ENCODE results near the gene OOSP4A.

The OOSP4A gene

DNA sequence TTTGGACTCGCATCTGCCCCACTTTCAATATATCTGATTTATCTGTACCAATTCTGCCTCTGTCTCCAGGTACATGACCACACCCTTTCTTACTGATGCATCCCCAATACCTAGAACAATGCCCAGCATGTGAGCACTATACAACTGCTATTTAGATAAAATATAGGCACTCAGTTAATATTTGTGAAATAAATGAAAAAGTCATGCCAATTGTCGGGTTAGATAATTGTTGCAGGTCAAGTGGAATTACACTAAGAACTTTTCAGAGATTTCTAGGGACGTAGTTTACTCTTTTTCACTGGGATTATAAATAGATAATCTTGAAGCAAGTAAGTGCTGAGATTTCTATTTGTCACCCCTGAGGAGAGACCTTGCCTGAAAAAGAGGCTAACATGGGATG is 20.5 kb downstream of the OOSP4A start:
- Histone ChIP-seq H3K4me1 (ENCODE audit: control insufficient read depth in 2 of 2, insufficient read depth in 1 of 2, low read depth in 1 of 2, low read length in 2 of 2) (no peaks in the 10 kb centered on the region), H4K8ac (ENCODE audit: low read depth, low read length) (no peak overlapping the region), H2AFZ (ENCODE audit: low read length) (no peak overlapping the region), H2BK12ac (ENCODE audit: low read length) (no peak overlapping the region), H3K14ac (ENCODE audit: low read length) (no peak overlapping the region), H2BK15ac (ENCODE audit: low read length) (no peak overlapping the region), H3K36me3 (replicated peaks in 1 of 2; ENCODE audit: control insufficient read depth in 2 of 2, insufficient read depth in 2 of 2, low read length in 2 of 2) (no peaks in the 10 kb centered on the region), H3K79me1 (ENCODE audit: low read depth, low read length) (no peaks in the 10 kb centered on the region), H3K9me3 (replicated peaks in 1 of 2; ENCODE audit: control insufficient read depth in 2 of 2, insufficient read depth in 1 of 2, low read depth in 1 of 2, low read length in 2 of 2) (no peaks in the 10 kb centered on the region), H3K4me2 (ENCODE audit: insufficient read depth, low read length, poor library complexity, severe bottlenecking) (no peak overlapping the region), H3K27ac (replicated peaks; ENCODE audit: low read length) (no peak overlapping the region), H3K23ac (ENCODE audit: low read depth, low read length, poor library complexity) (no peak overlapping the region), H3K27me3 (ENCODE audit: control insufficient read depth in 3 of 3, insufficient read depth in 3 of 3, low read depth in 1 of 3, low read length in 3 of 3) (no peaks in the 10 kb centered on the region), H4K91ac (ENCODE audit: low read depth, low read length, poor library complexity) (no peak overlapping the region), H2BK120ac (ENCODE audit: low read depth, low read length) (no peak overlapping the region), H3K18ac (ENCODE audit: low read length) (no peak overlapping the region), H3K4ac (ENCODE audit: low read length) (no peak overlapping the region), H3K9ac (ENCODE audit: low read depth, low read length, poor library complexity) (no peak overlapping the region), H3K4me3 (ENCODE audit: low read length in 2 of 2) (no peak overlapping the region), H2BK5ac (ENCODE audit: low read length) (no peak overlapping the region), H2AK5ac (ENCODE audit: low read depth, low read length) (no peak overlapping the region)
- no peak for DNase-seq (ENCODE audit: low spot score)
- no CpG with 5 or more reads among the region's 3 CpGs for WGBS, 2 donors (ENCODE audit: extremely low coverage in 2 of 2, insufficient read length in 2 of 2, insufficient replicate concordance in 1 of 2)

DNA sequence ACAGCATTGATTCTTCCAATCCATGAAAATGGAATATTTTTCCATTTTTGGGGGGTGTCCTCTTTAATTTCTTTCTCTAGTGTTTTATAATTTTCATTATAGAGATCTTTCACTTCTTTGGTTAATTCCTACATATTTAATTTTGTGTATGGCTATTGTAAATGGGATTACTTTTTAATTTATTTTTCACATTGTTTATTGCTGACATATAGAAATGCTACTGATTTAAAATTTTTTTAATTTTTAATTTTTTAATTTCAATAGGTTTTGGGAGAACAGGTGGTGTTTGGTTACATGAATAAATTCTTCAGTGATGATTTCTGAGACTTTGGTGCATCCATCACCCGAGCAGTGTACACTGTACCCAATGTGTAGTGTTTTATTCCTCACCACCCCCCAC is 26.6 kb downstream of the OOSP4A start:
- no peaks in the 10 kb centered on the region for H3K4me1 ChIP-seq (ENCODE audit: control insufficient read depth in 2 of 2, insufficient read depth in 1 of 2, low read depth in 1 of 2, low read length in 2 of 2)
- no peak overlapping the region for H2AFZ ChIP-seq (ENCODE audit: low read length)
- H2AK5ac ChIP-seq (ENCODE audit: low read depth, low read length), result no peak overlapping the region
- no peak overlapping the region for H3K4me2 ChIP-seq (ENCODE audit: insufficient read depth, low read length, poor library complexity, severe bottlenecking)
- peaks cover 0 to 2% (median 0%) of the 10 kb centered on the region in 3 experiments for H3K27me3 ChIP-seq (ENCODE audit: control insufficient read depth in 3 of 3, insufficient read depth in 3 of 3, low read depth in 1 of 3, low read length in 3 of 3)
- no peaks in the 10 kb centered on the region for H3K36me3 ChIP-seq (replicated peaks in 1 of 2; ENCODE audit: control insufficient read depth in 2 of 2, insufficient read depth in 2 of 2, low read length in 2 of 2)
- no peak overlapping the region for H3K14ac ChIP-seq (ENCODE audit: low read length)
- no peak overlapping the region for H3K4ac ChIP-seq (ENCODE audit: low read length)
- no peak overlapping the region for H3K4me3 ChIP-seq (ENCODE audit: low read length in 2 of 2)
- H2BK12ac ChIP-seq (ENCODE audit: low read length), result no peak overlapping the region
- no peak overlapping the region for H3K27ac ChIP-seq (replicated peaks; ENCODE audit: low read length)
- no peak overlapping the region for H2BK15ac ChIP-seq (ENCODE audit: low read length)
- H4K91ac ChIP-seq (ENCODE audit: low read depth, low read length, poor library complexity), result no peak overlapping the region
- H3K79me1 ChIP-seq (ENCODE audit: low read depth, low read length), result no peaks in the 10 kb centered on the region
- no peak overlapping the region for H2BK120ac ChIP-seq (ENCODE audit: low read depth, low read length)
- H3K23ac ChIP-seq (ENCODE audit: low read depth, low read length, poor library complexity), result no peak overlapping the region
- WGBS, 2 donors (ENCODE audit: extremely low coverage in 2 of 2, insufficient read length in 2 of 2, insufficient replicate concordance in 1 of 2), result no CpG with 5 or more reads among the region's 1 CpG
- no peak overlapping the region for H2BK5ac ChIP-seq (ENCODE audit: low read length)
- H3K18ac ChIP-seq (ENCODE audit: low read length), result no peak overlapping the region
- H3K9me3 ChIP-seq (replicated peaks in 1 of 2; ENCODE audit: control insufficient read depth in 2 of 2, insufficient read depth in 1 of 2, low read depth in 1 of 2, low read length in 2 of 2), result no peaks in the 10 kb centered on the region
- no peak overlapping the region for H3K9ac ChIP-seq (ENCODE audit: low read depth, low read length, poor library complexity)
- no peak for DNase-seq (ENCODE audit: low spot score)
- H4K8ac ChIP-seq (ENCODE audit: low read depth, low read length), result no peak overlapping the region

DNA sequence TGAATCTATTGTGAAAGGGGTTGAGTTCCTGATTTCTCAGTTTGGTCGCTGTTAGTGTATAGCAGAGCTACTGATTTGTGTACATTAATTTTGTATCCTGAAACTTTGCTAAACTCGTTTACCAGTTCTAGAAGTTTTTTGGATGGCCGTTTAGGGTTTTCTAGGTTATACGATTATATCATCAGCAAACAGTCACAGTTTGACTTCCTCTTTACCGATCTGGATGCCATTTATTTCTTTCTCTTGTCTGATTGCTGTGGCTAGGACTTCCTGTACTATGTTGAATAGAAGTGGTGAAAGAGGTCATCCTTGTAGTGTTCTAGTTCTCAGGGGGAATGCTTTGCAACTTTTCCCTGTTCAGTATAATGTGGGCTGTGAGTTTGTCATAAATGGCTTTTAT is 28.6 kb downstream of the OOSP4A start:
- no peak for DNase-seq (ENCODE audit: low spot score)
- Histone ChIP-seq H3K27me3 (ENCODE audit: control insufficient read depth in 3 of 3, insufficient read depth in 3 of 3, low read depth in 1 of 3, low read length in 3 of 3) (peaks cover 0 to 2% (median 0%) of the 10 kb centered on the region in 3 experiments), H3K4ac (ENCODE audit: low read length) (no peak overlapping the region), H3K23ac (ENCODE audit: low read depth, low read length, poor library complexity) (no peak overlapping the region), H3K18ac (ENCODE audit: low read length) (no peak overlapping the region), H2BK15ac (ENCODE audit: low read length) (no peak overlapping the region), H2BK5ac (ENCODE audit: low read length) (no peak overlapping the region), H3K14ac (ENCODE audit: low read length) (no peak overlapping the region), H2BK120ac (ENCODE audit: low read depth, low read length) (no peak overlapping the region), H3K4me3 (ENCODE audit: low read length in 2 of 2) (no peak overlapping the region), H3K79me1 (ENCODE audit: low read depth, low read length) (no peaks in the 10 kb centered on the region), H3K27ac (replicated peaks; ENCODE audit: low read length) (no peak overlapping the region), H2AK5ac (ENCODE audit: low read depth, low read length) (no peak overlapping the region), H2BK12ac (ENCODE audit: low read length) (no peak overlapping the region), H3K9ac (ENCODE audit: low read depth, low read length, poor library complexity) (no peak overlapping the region), H3K36me3 (replicated peaks in 1 of 2; ENCODE audit: control insufficient read depth in 2 of 2, insufficient read depth in 2 of 2, low read length in 2 of 2) (no peaks in the 10 kb centered on the region), H4K8ac (ENCODE audit: low read depth, low read length) (no peak overlapping the region), H3K4me2 (ENCODE audit: insufficient read depth, low read length, poor library complexity, severe bottlenecking) (no peak overlapping the region), H2AFZ (ENCODE audit: low read length) (no peak overlapping the region), H3K4me1 (ENCODE audit: control insufficient read depth in 2 of 2, insufficient read depth in 1 of 2, low read depth in 1 of 2, low read length in 2 of 2) (no peaks in the 10 kb centered on the region), H4K91ac (ENCODE audit: low read depth, low read length, poor library complexity) (no peak overlapping the region), H3K9me3 (replicated peaks in 1 of 2; ENCODE audit: control insufficient read depth in 2 of 2, insufficient read depth in 1 of 2, low read depth in 1 of 2, low read length in 2 of 2) (no peaks in the 10 kb centered on the region)
- no CpG with 5 or more reads among the region's 5 CpGs for WGBS, 2 donors (ENCODE audit: extremely low coverage in 2 of 2, insufficient read length in 2 of 2, insufficient replicate concordance in 1 of 2)

DNA sequence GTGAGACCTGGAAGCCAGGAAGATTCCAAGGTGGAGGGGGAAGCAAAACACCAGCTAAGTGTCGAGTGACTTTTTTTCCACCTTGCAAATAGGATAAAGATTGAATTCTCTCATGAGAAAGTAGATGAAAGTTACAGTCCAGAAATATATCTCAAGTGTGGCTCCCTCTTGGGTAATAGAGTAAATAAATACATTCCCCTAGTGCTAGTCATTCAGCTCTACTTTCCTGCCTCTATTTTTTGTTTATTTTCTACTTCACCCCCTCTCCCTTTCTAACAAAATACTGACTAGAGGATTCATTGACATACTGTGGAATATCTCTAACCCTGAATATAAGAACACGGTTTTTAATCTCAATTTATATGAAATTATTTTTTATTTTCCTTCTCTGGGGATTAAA is 34.0 kb downstream of the OOSP4A start:
- Histone ChIP-seq H3K4me3 (ENCODE audit: low read length in 2 of 2) (no peak overlapping the region), H3K9ac (ENCODE audit: low read depth, low read length, poor library complexity) (no peak overlapping the region), H2AFZ (ENCODE audit: low read length) (no peak overlapping the region), H3K27me3 (ENCODE audit: control insufficient read depth in 3 of 3, insufficient read depth in 3 of 3, low read depth in 1 of 3, low read length in 3 of 3) (peaks cover 0 to 2% (median 0%) of the 10 kb centered on the region in 3 experiments), H2AK5ac (ENCODE audit: low read depth, low read length) (no peak overlapping the region), H4K8ac (ENCODE audit: low read depth, low read length) (no peak overlapping the region), H2BK15ac (ENCODE audit: low read length) (no peak overlapping the region), H3K9me3 (replicated peaks in 1 of 2; ENCODE audit: control insufficient read depth in 2 of 2, insufficient read depth in 1 of 2, low read depth in 1 of 2, low read length in 2 of 2) (no peaks in the 10 kb centered on the region), H3K4me1 (ENCODE audit: control insufficient read depth in 2 of 2, insufficient read depth in 1 of 2, low read depth in 1 of 2, low read length in 2 of 2) (no peaks in the 10 kb centered on the region), H3K79me1 (ENCODE audit: low read depth, low read length) (no peaks in the 10 kb centered on the region), H4K91ac (ENCODE audit: low read depth, low read length, poor library complexity) (no peak overlapping the region), H3K4ac (ENCODE audit: low read length) (no peak overlapping the region), H3K18ac (ENCODE audit: low read length) (no peak overlapping the region), H2BK120ac (ENCODE audit: low read depth, low read length) (no peak overlapping the region), H3K27ac (replicated peaks; ENCODE audit: low read length) (no peak overlapping the region), H3K36me3 (replicated peaks in 1 of 2; ENCODE audit: control insufficient read depth in 2 of 2, insufficient read depth in 2 of 2, low read length in 2 of 2) (no peaks in the 10 kb centered on the region), H3K14ac (ENCODE audit: low read length) (no peak overlapping the region), H3K4me2 (ENCODE audit: insufficient read depth, low read length, poor library complexity, severe bottlenecking) (no peak overlapping the region), H2BK5ac (ENCODE audit: low read length) (no peak overlapping the region), H2BK12ac (ENCODE audit: low read length) (no peak overlapping the region), H3K23ac (ENCODE audit: low read depth, low read length, poor library complexity) (no peak overlapping the region)
- WGBS, 2 donors (ENCODE audit: extremely low coverage in 2 of 2, insufficient read length in 2 of 2, insufficient replicate concordance in 1 of 2), result no CpG with 5 or more reads among the region's 2 CpGs
- no peak for DNase-seq (ENCODE audit: low spot score)
